ENCODE measurements around the gene FHDC1.

DNA sequence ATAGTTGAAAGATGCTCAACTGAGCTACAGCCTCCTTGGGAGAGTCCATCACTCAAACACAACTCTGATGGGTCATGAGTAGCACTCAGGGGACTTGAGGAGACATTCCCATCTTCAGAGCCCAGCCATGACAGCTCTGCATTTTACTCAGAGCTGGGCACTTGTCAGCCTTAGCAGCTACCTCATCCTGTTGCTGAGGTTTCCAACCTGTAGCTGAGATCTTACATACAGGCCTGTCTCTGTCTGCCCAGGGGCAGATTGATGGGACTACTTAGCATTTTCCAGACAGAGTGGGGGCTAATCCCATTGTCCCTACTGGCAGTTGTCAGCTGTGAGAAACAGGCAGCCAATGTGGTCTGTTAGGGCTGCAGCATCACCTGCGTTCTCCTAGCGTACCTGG lies 3.5 kb downstream of the FHDC1 start:
- TF ChIP-seq CTCF (IDR thresholded peaks at IDR 0.05; ENCODE audit: low read depth, low read length, poor library complexity, severe bottlenecking) (no peak), EZH2phosphoT487 (IDR thresholded peaks at IDR 0.05; ENCODE audit: borderline replicate concordance, low read length) (no peak)
